Measurements from ENCODE around the gene ZNF536.

GRCh38 chr19:30476997-30477396 lies 104.8 kb downstream of the ZNF536 start:
- TF ChIP-seq, protein P1, sequence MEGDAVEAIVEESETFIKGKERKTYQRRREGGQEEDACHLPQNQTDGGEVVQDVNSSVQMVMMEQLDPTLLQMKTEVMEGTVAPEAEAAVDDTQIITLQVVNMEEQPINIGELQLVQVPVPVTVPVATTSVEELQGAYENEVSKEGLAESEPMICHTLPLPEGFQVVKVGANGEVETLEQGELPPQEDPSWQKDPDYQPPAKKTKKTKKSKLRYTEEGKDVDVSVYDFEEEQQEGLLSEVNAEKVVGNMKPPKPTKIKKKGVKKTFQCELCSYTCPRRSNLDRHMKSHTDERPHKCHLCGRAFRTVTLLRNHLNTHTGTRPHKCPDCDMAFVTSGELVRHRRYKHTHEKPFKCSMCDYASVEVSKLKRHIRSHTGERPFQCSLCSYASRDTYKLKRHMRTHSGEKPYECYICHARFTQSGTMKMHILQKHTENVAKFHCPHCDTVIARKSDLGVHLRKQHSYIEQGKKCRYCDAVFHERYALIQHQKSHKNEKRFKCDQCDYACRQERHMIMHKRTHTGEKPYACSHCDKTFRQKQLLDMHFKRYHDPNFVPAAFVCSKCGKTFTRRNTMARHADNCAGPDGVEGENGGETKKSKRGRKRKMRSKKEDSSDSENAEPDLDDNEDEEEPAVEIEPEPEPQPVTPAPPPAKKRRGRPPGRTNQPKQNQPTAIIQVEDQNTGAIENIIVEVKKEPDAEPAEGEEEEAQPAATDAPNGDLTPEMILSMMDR (IDR thresholded peaks at IDR 0.05) = no peak
- no peak for TF ChIP-seq POLR2AphosphoS5 (IDR thresholded peaks at IDR 0.05)
- no peak for TF ChIP-seq POLR2A (IDR thresholded peaks at IDR 0.05)
- no peak for TF ChIP-seq EP300 (IDR thresholded peaks at IDR 0.05)
